BLaER1 (cell line): ENCODE results near the gene TLL1.

Source experiments
- H3K27ac ChIP-seq: shearing (Covaris generic); formaldehyde crosslinking; 2 replicates; pipeline ENCODE4 v1.8.1; 2022
- H3K27me3 ChIP-seq: shearing (Covaris generic); formaldehyde crosslinking; 2 replicates; pipeline ENCODE4 v1.8.1; 2022
- H3K36me3 ChIP-seq: shearing (Covaris generic); formaldehyde crosslinking; 2 replicates; pipeline ENCODE4 v1.8.1; 2022
- H3K4me1 ChIP-seq: shearing (Covaris generic); formaldehyde crosslinking; 2 replicates; pipeline ENCODE4 v1.8.1; 2022
- H3K4me2 ChIP-seq: shearing (Covaris generic); formaldehyde crosslinking; 2 replicates; pipeline ENCODE4 v1.8.1; 2022
- H3K4me3 ChIP-seq: shearing (Covaris generic); formaldehyde crosslinking; 2 replicates; pipeline ENCODE4 v1.8.1; 2022
- H3K9ac ChIP-seq: shearing (Covaris generic); formaldehyde crosslinking; 2 replicates; pipeline ENCODE4 v1.8.1; 2022
- H3K9me3 ChIP-seq: shearing (Covaris generic); formaldehyde crosslinking; 2 replicates; pipeline ENCODE4 v1.8.1; 2022
- H4K20me1 ChIP-seq: shearing (Covaris generic); formaldehyde crosslinking; 2 replicates; pipeline ENCODE4 v1.8.1; 2022
- Cebpa-rat ChIP-seq: shearing (Covaris generic); IDR thresholded peaks from 2 replicates; pipeline ENCODE4 v1.8.1; 2022

The TLL1 gene

DNA sequence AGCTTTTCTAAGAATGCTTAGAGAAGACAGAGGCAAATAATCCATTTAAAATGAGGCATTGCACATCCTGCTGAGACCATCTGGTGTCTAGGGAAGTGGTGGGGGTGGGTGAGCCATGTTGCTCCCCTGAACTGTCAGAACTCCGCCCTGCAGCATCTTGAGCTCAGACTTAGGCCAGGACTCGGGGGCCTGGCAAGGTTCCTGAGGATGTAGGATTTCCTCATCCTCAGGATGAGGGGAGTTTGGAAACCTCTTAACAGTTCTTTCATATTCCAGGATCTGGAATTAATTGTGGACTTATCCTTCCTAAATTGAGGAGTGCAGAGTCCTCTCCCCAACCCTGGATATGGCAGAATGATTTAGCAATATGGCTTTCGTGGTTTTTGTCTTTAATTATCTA, 6.6 kb downstream of the TLL1 start:
- H3K36me3 ChIP-seq, result no peaks in the 10 kb centered on the region
- H3K4me1 ChIP-seq, result no peaks in the 10 kb centered on the region

DNA sequence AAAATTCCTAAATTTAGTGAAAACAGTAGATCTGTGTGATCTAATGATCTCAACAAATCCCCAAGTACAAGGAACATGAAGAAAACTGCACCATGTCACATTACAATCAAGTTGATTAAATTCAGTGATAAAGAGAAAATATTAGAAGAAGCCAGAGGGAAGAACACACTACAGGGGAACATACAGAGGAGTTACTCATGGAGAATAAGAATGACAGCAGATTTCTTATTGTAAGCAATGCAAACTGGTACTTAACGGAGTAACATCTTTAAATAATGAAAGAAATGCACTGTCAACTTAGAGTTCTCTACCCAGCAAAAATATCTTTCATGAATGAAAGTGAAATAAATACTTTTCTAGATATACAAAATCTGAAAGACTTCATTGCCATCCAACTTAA, 21.1 kb downstream of the TLL1 start:
- no peak overlapping the region for H3K4me2 ChIP-seq
- no peak for TF ChIP-seq Cebpa-rat
- no peaks in the 10 kb centered on the region for H3K27me3 ChIP-seq
- H3K36me3 ChIP-seq, result no peaks in the 10 kb centered on the region
- no peaks in the 10 kb centered on the region for H4K20me1 ChIP-seq
- H3K9me3 ChIP-seq, result peaks cover 11% of the 10 kb centered on the region
- H3K27ac ChIP-seq, result no peak overlapping the region
- no peak overlapping the region for H3K4me3 ChIP-seq
- no peaks in the 10 kb centered on the region for H3K4me1 ChIP-seq
- no peak overlapping the region for H3K9ac ChIP-seq

More for the DNA sequence above, 6.6 kb downstream of the TLL1 start:
- TF ChIP-seq Cebpa-rat, result no peak
- H3K4me3 ChIP-seq, result no peak overlapping the region
- H3K9ac ChIP-seq, result no peak overlapping the region
- H3K27me3 ChIP-seq, result peaks cover 8% of the 10 kb centered on the region
- no peak overlapping the region for H3K27ac ChIP-seq
- H4K20me1 ChIP-seq, result no peaks in the 10 kb centered on the region
- H3K9me3 ChIP-seq, result peaks cover 4% of the 10 kb centered on the region
- no peak overlapping the region for H3K4me2 ChIP-seq

DNA sequence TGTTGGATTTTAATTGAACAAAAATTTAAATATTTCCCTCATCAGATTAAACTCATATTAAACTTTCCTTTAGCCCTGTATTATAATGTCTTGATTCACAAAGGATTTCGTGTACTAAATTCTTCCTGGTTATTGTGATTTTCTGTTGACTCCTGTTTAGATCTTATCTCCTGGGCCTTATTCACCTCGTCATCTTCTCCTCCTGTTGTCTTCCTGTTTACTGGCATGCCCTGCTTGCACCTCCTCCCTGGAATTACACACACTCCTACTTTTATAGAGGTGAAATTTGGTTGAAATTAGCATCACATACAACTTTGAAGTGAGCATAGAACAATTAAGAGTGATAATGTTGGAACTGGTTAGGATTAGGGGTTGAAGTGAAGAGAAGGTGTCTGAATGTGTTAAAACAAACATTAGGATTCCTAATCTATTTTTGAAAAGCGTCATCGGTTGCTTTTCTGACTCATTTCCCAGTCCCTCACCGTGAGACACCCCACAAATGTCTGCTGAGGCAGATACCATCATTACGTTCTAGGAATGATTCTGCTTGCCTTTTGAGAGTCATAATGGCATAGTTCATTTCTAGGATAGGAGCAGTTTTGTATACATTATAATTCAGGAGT, 32.5 kb downstream of the TLL1 start:
- Histone ChIP-seq H4K20me1 (no peaks in the 10 kb centered on the region), H3K36me3 (no peaks in the 10 kb centered on the region), H3K9me3 (no peaks in the 10 kb centered on the region), H3K27me3 (no peaks in the 10 kb centered on the region), H3K4me2 (no peak overlapping the region), H3K9ac (no peak overlapping the region), H3K27ac (no peak overlapping the region), H3K4me3 (no peak overlapping the region), H3K4me1 (no peaks in the 10 kb centered on the region)
- TF ChIP-seq Cebpa-rat, result no peak

DNA sequence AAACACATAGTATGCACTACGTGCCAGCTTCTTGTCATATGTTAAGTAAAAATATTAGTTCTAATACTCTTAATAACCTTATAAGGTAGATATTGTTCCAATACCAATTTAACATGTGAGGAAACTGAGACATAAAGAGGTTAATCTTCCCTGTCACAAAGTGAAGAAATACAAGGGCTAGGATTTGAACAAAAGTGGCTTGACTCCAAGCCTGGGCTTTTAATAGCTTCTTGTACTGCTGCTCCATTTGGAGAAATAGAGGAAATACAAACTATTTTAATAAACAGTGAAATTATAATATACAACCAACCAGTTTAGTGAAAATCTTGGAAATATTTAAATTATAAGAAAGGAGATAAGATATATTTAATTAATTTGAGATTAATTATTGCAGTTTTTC, 33.2 kb downstream of the TLL1 start:
- Histone ChIP-seq H3K27me3 (no peaks in the 10 kb centered on the region), H3K9me3 (no peaks in the 10 kb centered on the region), H3K27ac (no peak overlapping the region), H3K4me3 (no peak overlapping the region), H3K9ac (no peak overlapping the region), H4K20me1 (no peaks in the 10 kb centered on the region), H3K4me2 (no peak overlapping the region), H3K4me1 (no peaks in the 10 kb centered on the region), H3K36me3 (no peaks in the 10 kb centered on the region)
- no peak for TF ChIP-seq Cebpa-rat

DNA sequence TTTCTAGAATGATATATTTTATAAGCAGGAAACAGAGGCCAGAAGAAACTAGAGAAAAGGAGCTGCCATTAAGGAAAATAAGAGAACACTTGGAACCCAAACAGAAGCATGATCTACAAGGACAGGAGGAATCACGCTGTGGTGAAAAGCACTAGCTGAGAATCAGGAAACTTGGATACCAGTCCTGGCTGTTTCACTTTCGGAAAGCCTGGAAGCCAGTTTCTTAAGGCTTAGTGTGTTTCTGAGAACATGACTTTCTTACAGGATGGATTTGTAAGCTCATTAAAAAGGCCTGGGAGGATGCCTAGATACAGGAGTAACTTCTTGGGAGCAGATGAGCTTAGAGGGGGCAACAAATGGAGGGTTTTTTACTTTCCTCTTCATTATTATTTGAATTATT, 36.9 kb downstream of the TLL1 start:
- Histone ChIP-seq H3K27ac (no peak overlapping the region), H4K20me1 (no peaks in the 10 kb centered on the region), H3K36me3 (no peaks in the 10 kb centered on the region), H3K9ac (no peak overlapping the region), H3K4me3 (no peak overlapping the region), H3K4me1 (no peaks in the 10 kb centered on the region), H3K4me2 (no peak overlapping the region), H3K27me3 (no peaks in the 10 kb centered on the region), H3K9me3 (no peaks in the 10 kb centered on the region)
- TF ChIP-seq Cebpa-rat, result no peak

DNA sequence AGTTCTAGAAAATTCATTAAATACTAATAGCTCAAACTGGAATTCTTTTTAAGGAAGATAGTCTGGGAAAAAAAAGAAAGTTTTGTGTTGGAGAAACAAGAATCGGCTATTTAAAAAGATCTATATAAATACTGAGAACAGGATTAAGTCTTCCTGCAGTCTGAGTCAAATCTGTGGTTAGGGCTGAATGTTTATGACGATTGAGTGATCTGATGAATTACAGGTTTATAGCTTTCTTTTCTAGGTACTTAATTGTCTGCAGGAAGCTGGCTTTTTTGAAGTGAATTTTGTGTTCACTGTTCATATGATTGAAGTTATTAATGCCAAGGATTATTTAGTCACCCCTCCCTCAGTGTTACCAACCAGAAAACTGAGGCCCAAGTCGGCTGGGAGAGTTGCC, 42.2 kb downstream of the TLL1 start:
- H3K27ac ChIP-seq, result no peak overlapping the region
- H3K4me2 ChIP-seq, result no peak overlapping the region
- TF ChIP-seq Cebpa-rat, result no peak
- H4K20me1 ChIP-seq, result no peaks in the 10 kb centered on the region
- no peak overlapping the region for H3K4me3 ChIP-seq
- no peaks in the 10 kb centered on the region for H3K36me3 ChIP-seq
- H3K4me1 ChIP-seq, result no peaks in the 10 kb centered on the region
- no peaks in the 10 kb centered on the region for H3K27me3 ChIP-seq
- H3K9me3 ChIP-seq, result no peaks in the 10 kb centered on the region
- H3K9ac ChIP-seq, result no peak overlapping the region

DNA sequence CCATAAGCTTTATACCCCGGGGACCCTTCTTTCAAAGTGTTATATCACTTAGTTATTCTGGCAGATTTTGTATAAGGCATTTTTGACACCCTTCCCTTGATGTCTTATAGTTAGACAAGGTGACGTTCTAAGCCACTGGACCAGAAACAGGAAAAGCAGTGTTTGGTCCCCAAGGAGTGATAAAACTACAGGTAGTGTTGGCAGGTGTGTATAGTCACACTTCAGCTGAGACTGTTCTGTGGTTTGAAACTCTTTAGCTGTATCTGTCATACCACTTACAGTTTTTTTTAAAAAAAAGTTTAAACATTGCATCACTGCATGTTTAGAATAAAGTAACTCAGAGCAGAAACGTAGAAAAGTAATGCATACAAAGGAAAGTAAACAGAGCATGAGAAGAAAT, 48.5 kb downstream of the TLL1 start:
- H4K20me1 ChIP-seq, result no peaks in the 10 kb centered on the region
- peaks cover 11% of the 10 kb centered on the region for H3K4me1 ChIP-seq
- H3K27me3 ChIP-seq, result no peaks in the 10 kb centered on the region
- no peak overlapping the region for H3K27ac ChIP-seq
- no peaks in the 10 kb centered on the region for H3K36me3 ChIP-seq
- no peaks in the 10 kb centered on the region for H3K9me3 ChIP-seq
- no peak for TF ChIP-seq Cebpa-rat
- H3K4me2 ChIP-seq, result peak overlapping the region; percentile 8; the same call in 1 of the 2 replicates
- no peak overlapping the region for H3K4me3 ChIP-seq
- no peak overlapping the region for H3K9ac ChIP-seq

DNA sequence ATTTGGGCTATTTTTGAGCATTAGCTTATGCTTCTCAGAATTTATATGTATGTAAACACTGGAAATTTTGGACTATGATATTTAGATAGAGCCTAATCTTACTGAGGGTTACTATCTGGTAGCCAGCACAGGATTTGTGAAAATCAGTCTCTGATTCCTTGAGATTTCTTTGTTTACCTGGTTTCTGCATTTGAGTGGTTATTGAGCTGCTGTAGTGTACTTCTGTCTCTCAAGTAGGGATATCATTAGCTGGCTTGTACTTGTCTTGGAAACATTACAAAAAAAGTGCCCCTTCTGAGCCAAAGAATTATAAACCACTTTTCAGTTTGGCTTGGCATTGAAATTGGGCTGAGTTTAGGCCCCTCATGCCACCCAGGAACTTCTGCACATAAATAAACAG, 49.7 kb downstream of the TLL1 start:
- no peak for TF ChIP-seq Cebpa-rat
- H3K27me3 ChIP-seq, result no peaks in the 10 kb centered on the region
- H3K9me3 ChIP-seq, result no peaks in the 10 kb centered on the region
- no peaks in the 10 kb centered on the region for H3K36me3 ChIP-seq
- no peaks in the 10 kb centered on the region for H4K20me1 ChIP-seq
- H3K27ac ChIP-seq, result no peak overlapping the region
- H3K9ac ChIP-seq, result no peak overlapping the region
- peaks cover 11% of the 10 kb centered on the region for H3K4me1 ChIP-seq
- no peak overlapping the region for H3K4me2 ChIP-seq
- no peak overlapping the region for H3K4me3 ChIP-seq

DNA sequence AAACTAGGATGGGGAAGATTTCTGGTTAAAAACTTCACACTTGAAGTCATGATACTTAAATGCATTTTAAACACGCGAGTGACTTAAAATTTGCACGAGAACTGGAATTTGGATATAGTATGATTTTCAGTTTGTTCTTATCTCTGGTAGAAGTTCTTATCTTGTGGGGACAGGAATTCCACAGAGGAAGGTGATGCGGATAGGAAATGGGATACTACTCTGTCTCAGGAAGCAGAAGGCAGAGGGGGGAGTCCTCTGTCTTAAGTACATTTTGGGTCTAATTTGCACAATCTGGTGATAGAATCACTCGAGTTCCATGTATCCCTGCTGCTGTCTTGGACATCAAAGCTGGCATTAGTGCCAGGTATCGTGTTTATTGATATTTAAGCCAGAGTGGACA, 53.3 kb downstream of the TLL1 start:
- no peak for TF ChIP-seq Cebpa-rat
- H3K4me1 ChIP-seq, result peaks cover 7% of the 10 kb centered on the region

DNA sequence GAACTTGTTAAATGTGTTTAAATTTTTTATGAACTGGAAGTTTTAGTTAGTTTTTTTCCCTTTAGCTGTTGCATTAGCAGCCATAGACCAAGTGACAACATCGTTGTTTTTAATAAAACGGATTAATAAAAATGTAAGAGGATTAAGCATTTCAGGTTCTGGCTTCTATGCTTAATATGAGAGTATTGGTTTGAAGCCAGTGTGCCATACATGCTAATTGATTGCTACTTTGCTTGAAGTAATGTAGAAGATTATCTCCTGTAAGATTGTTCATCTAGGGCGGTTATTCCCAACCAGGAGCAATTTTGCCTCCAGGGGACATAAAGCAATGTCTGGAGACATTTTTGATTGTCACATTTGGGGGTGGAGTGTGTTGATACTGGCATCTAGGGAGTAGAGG, 54.3 kb downstream of the TLL1 start:
- Histone ChIP-seq H3K27me3 (no peaks in the 10 kb centered on the region), H3K9ac (no peak overlapping the region), H3K4me2 (no peak overlapping the region), H3K4me3 (no peak overlapping the region), H3K9me3 (no peaks in the 10 kb centered on the region), H3K36me3 (no peaks in the 10 kb centered on the region), H4K20me1 (no peaks in the 10 kb centered on the region), H3K4me1 (no peaks in the 10 kb centered on the region), H3K27ac (no peak overlapping the region)
- TF ChIP-seq Cebpa-rat, result no peak

More for the DNA sequence above, 53.3 kb downstream of the TLL1 start:
- no peaks in the 10 kb centered on the region for H3K9me3 ChIP-seq
- no peaks in the 10 kb centered on the region for H4K20me1 ChIP-seq
- H3K27me3 ChIP-seq, result no peaks in the 10 kb centered on the region
- no peaks in the 10 kb centered on the region for H3K36me3 ChIP-seq
- H3K4me2 ChIP-seq, result no peak overlapping the region
- H3K9ac ChIP-seq, result no peak overlapping the region
- no peak overlapping the region for H3K4me3 ChIP-seq
- no peak overlapping the region for H3K27ac ChIP-seq

DNA sequence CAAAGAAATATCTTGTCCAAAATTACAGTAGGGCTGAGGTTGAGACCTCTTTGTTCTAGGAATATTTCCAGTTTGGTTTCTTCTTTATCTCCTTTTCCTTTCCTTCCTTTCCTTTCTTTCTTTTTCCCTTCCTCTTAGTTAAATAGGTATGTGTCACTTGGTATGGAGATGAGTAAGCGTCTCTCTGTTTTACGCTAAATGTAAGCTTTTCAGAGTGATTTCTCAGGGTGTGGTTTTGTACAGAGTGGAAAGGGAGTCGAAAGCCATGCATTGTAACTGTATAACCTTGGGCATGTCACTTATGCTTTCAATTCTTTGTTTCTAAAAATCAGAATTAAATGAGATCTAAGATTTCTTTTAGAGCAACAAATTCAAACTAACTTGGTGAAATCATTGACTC, 54.8 kb downstream of the TLL1 start:
- Histone ChIP-seq H3K36me3 (no peaks in the 10 kb centered on the region), H3K27ac (no peak overlapping the region), H3K9ac (no peak overlapping the region), H4K20me1 (no peaks in the 10 kb centered on the region), H3K9me3 (no peaks in the 10 kb centered on the region), H3K27me3 (no peaks in the 10 kb centered on the region), H3K4me1 (no peaks in the 10 kb centered on the region), H3K4me2 (no peak overlapping the region), H3K4me3 (no peak overlapping the region)
- no peak for TF ChIP-seq Cebpa-rat
